Stimulated activated CD4-positive, alpha-beta T cell treated with anti-CD3 and anti-CD28 coated beads, Interleukin-1b, Interleukin-23, amount 100 ng/mL, for 1 hour (primary cell): ENCODE results near the gene ZNF789.
"Not testable (repeated sequence)": the region's sequence is repeated elsewhere in the genome, so short reads cannot be mapped to it uniquely, and the experiment has no call there.

Experiments
- DNase-seq, 2 donors: peaks; one replicate each; pipeline ENCODE4 v3.0.0-alpha.2; 2020; ENCODE audit warnings: low read depth in 2 of 2

The ZNF789 gene

GRCh38 chr7:99457650-99458493 is 14.8 kb upstream of the ZNF789 start:
- no peak for DNase-seq

DNA sequence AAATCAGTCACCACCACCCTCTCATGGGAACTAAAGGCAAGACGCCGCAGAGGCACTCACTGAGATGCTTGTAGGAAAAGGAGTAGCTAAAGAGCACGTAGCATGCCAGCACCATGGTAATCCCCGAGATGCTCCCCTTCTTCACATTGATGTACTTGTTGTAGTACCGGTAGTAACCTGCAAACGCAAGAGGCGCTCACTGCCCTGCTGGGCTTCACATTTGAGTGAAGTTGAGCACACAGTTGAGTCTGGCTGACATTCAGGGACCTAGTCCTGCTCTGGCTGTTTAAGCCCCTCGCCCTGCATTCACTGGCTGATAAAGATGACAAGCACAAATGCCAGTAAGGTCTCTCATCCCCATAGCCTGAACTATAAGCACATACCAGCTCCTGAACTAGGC is 13.6 kb upstream of the ZNF789 start:
- no peak for DNase-seq

GRCh38 chr7:99460651-99461050 is 12.0 kb upstream of the ZNF789 start:
- DNase-seq = no peak

DNA sequence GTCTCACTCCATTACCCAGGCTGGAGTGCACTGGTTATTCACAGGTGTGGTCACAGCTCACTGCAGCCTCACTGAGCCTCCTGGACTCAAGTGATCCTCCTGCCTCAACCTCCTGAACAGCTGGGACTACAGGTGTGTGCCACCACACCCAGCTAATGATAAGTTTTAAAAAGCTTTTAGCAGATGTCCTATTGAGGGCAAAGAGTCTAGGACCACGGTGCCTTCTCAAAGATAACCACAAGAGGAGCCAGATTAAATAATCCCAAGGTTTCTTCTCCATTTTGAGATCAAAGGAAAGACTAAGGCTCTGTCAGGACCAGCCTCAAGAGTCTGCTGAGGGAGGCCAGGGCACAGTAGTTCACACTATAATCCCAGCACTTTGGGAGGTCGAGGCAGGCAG is 11.5 kb upstream of the ZNF789 start:
- no peak for DNase-seq

GRCh38 chr7:99465421-99465768 is 7.3 kb upstream of the ZNF789 start:
- no peak for DNase-seq

DNA sequence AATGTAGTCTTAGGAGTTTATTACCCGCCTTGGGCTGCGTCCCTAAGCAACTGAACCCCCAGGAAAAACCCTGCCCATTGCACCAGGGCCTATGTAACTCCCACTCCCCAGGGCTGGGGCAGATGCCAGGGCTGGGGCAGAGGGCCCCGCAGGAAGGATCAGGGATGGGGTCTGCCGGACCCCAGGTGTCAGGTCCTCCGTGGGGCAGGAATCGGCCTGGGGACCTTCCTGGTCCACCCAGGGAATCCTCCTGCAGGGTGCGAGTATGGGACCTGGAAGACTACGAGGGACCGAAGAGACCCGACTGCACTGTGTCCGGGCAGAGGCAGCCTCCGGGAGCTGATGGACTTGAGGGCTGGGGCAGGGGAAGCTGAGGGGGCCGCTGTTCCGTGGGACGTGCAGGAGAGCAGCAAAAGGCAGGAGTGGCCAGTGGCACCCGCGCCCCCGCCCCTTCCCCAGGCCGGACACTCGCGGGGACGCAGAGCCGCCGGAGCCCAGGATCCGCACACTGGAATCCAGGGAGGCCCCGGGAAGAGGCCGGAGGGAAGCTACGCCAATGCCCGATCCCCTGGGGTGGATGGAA is 4.3 kb upstream of the ZNF789 start:
- DNase-seq = no peak

- DNase-seq = no peak
Observed at GRCh38 chr7:99469381-99470065, 3.2 kb upstream of the ZNF789 start.

- no peak for DNase-seq
Observed at GRCh38 chr7:99473315-99473596, 566 bp downstream of the ZNF789 start.

DNA sequence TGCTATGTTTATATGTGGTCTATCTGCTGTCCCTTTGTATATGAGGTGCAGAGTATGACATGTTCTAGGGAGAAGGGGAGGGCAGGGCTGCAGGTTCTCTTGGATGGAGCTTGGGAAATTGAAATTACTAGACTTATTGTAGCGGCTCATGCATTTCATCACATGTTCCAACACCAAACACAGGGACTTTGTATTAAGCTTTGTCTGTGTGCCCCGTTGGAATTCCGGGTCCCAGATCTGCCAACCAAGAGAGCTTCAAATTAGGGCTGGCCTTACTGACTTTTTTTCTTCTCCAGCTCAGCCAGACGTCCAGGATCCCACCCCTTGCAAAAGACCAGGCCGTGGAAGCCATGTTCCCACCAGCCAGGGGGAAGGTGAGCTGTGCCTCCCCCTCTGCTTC is 3.4 kb downstream of the ZNF789 start:
- no peak for DNase-seq

- DNase-seq = no peak
Observed at GRCh38 chr7:99478464-99479440, 6.1 kb downstream of the ZNF789 start.

DNA sequence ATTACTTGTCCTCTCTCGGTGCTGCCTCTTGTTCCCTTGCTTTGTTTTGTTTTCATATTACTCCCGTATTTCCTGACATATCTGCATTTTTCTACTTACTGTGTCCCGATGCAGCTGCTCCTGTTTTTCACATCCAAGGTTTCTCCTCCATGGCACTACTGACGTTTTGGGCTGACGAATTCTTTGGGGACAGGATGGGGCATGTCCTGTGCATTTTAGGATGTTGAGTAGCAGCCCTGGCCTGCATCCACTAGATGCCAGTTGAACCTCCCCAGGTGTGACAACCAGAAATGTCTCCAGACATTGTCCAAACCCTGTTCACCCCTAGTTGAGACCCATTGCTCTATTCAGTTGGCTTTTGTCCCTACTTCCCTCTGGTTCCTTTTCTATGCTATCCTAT is 12.4 kb downstream of the ZNF789 start:
- DNase-seq = no peak

- DNase-seq = no peak
Observed at GRCh38 chr7:99489235-99489634, 16.5 kb downstream of the ZNF789 start.

DNA sequence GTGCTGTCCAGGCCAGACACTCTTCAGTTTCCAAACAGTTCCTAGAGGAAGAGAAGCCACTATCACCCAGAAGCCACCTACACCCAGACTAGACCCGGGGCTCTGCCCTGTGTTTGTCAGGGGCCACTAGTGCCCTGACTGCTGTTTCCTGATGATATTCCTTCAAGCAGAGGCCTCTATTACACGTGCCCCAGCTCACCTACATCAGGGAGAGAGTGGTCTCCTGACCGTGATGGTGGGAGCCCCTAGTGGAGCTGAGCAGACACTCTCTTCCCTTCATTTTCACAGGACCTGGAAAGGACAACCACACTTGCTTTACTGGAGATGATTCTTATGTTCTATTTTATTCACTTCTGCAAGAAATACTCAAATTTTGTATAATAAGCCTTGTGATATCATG is 18.2 kb downstream of the ZNF789 start:
- DNase-seq = no peak

DNA sequence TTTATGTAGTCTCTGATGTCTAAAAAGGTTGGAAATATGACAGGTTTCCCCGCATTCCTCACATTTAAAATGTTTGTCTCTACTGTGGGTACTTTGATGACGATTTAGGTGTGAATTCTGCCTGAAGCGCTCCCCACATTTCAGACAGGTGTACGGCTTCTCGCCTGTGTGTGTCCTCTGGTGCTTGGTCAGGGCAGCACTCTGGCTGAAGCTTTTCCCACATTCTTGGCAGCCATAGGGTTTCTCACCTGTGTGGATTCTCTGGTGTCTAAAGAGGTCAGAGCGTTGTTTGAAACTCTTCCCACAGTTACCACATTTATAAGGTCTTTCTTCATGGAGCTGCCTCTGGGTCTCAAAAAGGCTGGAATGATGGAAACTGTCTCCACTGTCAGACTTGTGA is 21.1 kb downstream of the ZNF789 start:
- DNase-seq = no peak

- no peak for DNase-seq
Observed at GRCh38 chr7:99497766-99498545, 25.3 kb downstream of the ZNF789 start.

- DNase-seq = no peak
Observed at GRCh38 chr7:99498546-99498944, 25.9 kb downstream of the ZNF789 start.

GRCh38 chr7:99499371-99499720 is 26.7 kb downstream of the ZNF789 start:
- no peak for DNase-seq

DNA sequence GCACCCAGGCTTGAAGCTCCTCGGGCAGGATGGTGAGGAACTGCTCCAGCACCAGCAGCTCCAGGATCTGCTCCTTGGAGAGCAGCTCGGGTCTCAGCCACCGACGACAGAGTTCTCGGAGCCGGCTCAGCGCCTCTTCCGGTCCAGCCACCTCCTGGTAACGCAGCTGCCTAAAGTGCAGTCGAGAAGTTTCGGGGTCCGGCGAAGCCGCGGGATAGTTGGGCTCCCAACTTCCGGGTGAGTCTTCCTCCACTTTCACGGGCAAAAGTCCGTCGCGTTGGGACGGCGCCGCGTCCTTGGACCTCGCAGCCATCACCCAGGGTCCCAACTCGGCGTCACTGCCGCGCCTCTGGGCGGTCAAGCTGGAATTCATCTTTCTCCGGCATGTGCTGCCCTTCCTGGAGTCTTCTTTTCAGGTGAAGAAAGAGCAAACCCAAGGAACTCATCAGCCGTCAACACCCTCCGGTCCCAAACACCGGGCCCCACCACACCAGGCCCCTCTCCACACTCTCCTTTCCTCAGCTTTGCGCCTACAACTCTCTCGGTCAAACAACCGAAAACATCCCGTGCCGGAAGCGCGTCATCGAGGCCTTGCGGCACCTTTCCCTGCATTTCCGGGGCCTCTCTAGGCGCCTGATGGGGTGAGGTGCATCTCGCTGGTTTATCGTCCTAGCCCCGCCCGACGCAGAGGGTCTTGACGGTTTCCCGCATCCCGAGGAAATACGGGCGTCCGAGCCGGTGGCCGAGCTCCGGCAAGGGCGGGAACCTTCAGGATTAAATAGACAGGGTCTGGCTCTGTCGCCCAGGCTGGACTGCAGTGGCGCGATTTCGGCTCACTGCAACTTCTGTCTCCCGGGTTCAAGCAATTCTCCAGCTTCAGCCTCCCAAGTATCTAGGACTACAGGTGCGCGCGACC is 27.3 kb downstream of the ZNF789 start, which contains the start of gene ZNF394:
TSS of gene ZNF394 (minus strand) at position 561 of the 916 bp plus-strand sequence. CDS start at position 373, 188 bp downstream.
- peak; percentile 69 to 70 for DNase-seq

- DNase-seq = no peak
Observed at GRCh38 chr7:99500637-99501009, 27.9 kb downstream of the ZNF789 start.

- DNase-seq = not testable (repeated sequence)
Observed at GRCh38 chr7:99501236-99501635, 28.5 kb downstream of the ZNF789 start.
